Coronary artery (tissue), 2 donors: Measurements from ENCODE around the gene REP15.

Source experiments
- DNase-seq: peaks from one replicate; pipeline ENCODE4 v3.0.0-alpha.2; 2017; ENCODE audit warnings: low spot score
- H3K27ac ChIP-seq, 2 donors: fragments of 200-600 bp; sonication (generic); one replicate each; pipeline ENCODE4 v1.5.1; 2016 to 2019
- H3K4me3 ChIP-seq: fragments of 200-600 bp; sonication (generic); 2 replicates; pipeline ENCODE4 v1.5.1; 2016; ENCODE audit warnings: mild to moderate bottlenecking, moderate library complexity
- TF ChIP-seq, protein P1 (sequence below): fragments of 200-600 bp; sonication (generic); IDR thresholded peaks from one replicate; pipeline ENCODE4 v1.5.1; 2019; ENCODE audit warnings: antibody characterized with exemption

REP15 gene

DNA sequence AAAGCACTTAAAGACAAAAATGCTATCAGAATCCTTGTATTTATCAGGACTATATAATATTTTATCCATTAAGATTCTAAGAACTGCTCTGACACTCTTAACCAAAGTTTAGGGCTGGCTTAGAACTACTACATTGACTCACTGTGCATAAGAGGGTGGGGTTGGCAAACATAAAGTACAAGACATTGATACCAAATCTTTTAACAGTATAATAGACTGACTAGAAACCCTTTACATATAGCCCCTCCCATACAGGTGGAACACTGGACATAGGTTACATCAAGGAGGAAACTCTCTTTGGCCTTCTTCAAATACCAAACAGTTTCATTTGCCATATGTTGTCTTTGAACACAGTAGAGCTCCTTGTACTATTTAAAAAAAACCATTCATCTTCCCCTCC lies 15.6 kb upstream of the REP15 start:
- H3K4me3 ChIP-seq, result no peak overlapping the region
- H3K27ac ChIP-seq, result no peak overlapping the region
- TF ChIP-seq, protein P1, sequence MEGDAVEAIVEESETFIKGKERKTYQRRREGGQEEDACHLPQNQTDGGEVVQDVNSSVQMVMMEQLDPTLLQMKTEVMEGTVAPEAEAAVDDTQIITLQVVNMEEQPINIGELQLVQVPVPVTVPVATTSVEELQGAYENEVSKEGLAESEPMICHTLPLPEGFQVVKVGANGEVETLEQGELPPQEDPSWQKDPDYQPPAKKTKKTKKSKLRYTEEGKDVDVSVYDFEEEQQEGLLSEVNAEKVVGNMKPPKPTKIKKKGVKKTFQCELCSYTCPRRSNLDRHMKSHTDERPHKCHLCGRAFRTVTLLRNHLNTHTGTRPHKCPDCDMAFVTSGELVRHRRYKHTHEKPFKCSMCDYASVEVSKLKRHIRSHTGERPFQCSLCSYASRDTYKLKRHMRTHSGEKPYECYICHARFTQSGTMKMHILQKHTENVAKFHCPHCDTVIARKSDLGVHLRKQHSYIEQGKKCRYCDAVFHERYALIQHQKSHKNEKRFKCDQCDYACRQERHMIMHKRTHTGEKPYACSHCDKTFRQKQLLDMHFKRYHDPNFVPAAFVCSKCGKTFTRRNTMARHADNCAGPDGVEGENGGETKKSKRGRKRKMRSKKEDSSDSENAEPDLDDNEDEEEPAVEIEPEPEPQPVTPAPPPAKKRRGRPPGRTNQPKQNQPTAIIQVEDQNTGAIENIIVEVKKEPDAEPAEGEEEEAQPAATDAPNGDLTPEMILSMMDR, result no peak
- no peak for DNase-seq

DNA sequence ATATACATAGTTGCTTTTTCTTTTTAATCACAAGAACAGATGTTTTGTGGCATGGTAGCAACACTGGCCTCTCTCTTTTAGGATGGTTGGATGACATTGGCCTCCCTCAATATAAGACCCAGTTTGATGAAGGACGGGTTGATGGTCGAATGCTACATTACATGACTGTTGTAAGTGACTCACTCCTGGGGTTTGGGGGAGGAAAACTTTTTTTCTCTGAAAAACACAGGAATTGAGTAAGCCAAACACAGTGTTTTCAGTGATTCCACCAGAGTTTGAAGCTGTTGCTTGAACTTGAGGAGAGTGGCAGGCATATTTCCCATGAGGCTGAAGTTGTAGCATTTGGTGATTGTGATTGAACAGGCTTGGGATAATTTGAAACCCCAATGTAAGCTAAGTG lies 13.7 kb upstream of the REP15 start:
- TF ChIP-seq, protein P1, result no peak
- Histone ChIP-seq H3K27ac (no peak overlapping the region), H3K4me3 (no peak overlapping the region)
- DNase-seq, result no peak

DNA sequence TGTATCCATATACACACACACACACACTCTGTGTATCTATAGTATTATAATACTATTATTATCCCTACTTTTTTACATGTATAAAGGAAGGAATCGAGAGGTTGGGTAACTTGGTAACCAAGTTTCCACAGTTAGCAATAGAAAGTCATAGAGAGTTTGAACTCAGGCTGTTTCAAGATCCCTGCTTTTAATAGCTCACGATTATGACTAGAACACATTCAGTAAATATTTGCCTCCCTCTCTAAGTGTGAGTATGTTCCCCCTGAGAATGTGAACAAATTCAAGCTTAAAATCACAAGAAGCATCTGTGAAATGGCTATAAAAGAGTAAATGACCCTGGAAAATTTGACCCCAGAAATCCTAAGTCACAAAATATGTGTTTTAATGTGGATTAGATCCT lies 11.0 kb upstream of the REP15 start:
- Histone ChIP-seq H3K27ac (no peak overlapping the region), H3K4me3 (no peak overlapping the region)
- TF ChIP-seq, protein P1, result no peak
- DNase-seq, result no peak

DNA sequence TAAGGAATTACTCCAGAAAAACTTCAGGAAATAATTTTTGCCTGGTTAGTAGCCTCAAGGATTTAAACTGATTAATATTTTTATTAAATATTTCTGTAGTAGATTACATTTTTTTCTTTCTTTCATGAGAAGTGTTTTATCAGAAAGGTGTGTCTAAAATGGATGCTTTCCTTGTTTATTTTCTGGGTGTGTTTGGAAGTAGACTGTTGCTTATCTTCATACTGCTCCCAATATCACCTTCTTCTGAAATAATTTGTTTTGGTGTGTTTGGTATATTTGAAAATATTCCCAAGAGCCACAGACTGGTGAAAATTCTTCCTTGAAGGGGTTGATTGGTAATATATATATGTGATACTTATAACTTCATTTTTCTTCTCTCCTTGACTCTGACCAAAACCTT lies 10.1 kb upstream of the REP15 start:
- Histone ChIP-seq H3K4me3 (no peak overlapping the region), H3K27ac (no peak overlapping the region)
- DNase-seq, result no peak
- TF ChIP-seq, protein P1, result no peak

DNA sequence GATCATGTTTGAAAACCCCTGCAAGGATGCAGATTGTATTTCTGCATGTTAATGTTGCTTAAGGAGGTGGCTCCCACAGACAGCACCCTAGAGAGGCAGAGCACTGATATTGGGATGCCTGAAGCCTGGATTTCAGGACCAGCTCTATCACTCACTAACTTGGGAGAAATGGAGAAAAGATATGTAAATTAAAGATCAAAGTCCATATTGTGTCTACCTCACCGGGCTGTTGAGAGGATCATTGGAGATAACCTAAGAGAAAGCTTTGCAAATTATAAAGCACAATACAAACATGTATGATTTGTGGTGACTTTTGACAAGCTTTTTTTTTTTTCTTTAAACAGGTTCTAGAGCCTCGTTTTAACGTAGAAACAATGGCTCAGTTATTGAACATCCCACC lies 7.6 kb upstream of the REP15 start:
- no peak for DNase-seq
- no peak overlapping the region for H3K4me3 ChIP-seq
- no peak overlapping the region for H3K27ac ChIP-seq
- TF ChIP-seq, protein P1, result no peak

DNA sequence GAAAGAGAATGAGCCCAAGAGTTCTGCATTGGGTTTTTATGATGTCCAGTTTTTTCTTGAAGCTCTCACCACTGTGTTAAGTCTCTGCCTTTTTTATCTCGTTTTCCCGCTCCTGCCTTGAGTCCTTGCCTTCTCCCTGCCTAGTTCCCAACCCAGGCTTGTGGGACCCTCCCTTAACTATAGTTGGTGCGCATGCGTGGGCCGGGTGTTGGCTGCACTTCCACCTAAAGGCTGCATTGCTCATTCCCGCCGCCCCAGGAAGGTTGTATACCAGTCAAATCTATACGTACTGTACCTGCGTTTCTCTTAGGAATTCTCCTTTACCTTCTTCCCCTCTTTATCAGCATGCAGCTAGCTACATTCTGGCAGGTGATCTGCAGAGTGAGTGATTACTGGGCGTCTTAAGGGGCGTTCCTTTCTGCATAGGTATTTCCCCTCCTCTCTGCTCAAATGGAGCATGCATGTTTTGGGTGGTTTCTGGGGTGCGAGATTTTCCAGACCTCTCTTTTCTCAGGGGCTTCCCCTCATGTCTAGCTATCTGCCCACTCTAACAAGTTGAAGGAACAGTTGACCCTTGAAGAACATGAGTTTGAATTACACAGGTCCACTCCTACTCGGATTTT lies 6.6 kb upstream of the REP15 start:
- no peak for DNase-seq
- TF ChIP-seq, protein P1, result no peak
- Histone ChIP-seq H3K27ac (no peak overlapping the region), H3K4me3 (no peak overlapping the region)

DNA sequence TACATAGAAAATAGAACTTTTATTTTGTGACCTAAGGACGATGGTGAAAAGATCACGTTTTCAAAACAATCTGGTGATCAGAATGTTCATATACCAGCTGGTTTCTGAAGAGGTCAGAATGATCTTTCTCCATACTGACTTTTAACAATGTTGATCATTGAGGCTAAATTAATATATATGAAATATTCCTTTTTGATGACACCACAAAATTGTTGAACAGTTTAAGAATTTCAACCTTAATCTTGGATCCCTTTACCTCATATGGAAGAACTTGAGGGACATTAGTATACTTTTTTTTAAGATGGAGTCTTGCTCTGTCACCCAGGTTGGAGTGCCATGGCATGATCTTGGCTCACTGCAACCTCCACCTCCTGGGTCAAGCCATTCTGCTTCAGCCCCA lies 2.8 kb upstream of the REP15 start:
- Histone ChIP-seq H3K27ac (no peak overlapping the region), H3K4me3 (no peak overlapping the region)
- TF ChIP-seq, protein P1, result no peak
- DNase-seq, result no peak
